ENCODE data around the gene CRYBA4. TPM values are rescaled to one million over a fixed set of nuclear protein-coding genes. Genes with fewer than 3 reads are reported as not detected.

Gene CRYBA4
- total RNA-seq, 6 experiments from 2014 or later = not detected

- Mint-ChIP-seq H3K27me3 (ENCODE audit: insufficient read depth) (peaks cover 5% of the 10 kb centered on the region; the same call in 1 of the 2 replicates), H3K4me3 (no peak overlapping the region), H3K36me3 (ENCODE audit: low read depth) (no peaks in the 10 kb centered on the region), H3K9me3 (no peaks in the 10 kb centered on the region), H3K27ac (no peak overlapping the region), H3K4me1 (ENCODE audit: low read depth) (peaks cover 14% of the 10 kb centered on the region)
- DNase-seq = no peak
- no peak for TF ChIP-seq CTCF (IDR thresholded peaks at IDR 0.05)
Observed at GRCh38 chr22:26619510-26619909, 2.3 kb upstream of the CRYBA4 start.

GRCh38 chr22:26620197-26620596 lies 1.6 kb upstream of the CRYBA4 start:
- H3K4me3 Mint-ChIP-seq = no peak overlapping the region
- H3K36me3 Mint-ChIP-seq (ENCODE audit: low read depth) = no peaks in the 10 kb centered on the region
- peaks cover 14% of the 10 kb centered on the region for H3K4me1 Mint-ChIP-seq (ENCODE audit: low read depth)
- H3K9me3 Mint-ChIP-seq = no peaks in the 10 kb centered on the region
- H3K27ac Mint-ChIP-seq = no peak overlapping the region
- no peak for DNase-seq
- TF ChIP-seq CTCF (IDR thresholded peaks at IDR 0.05) = no peak
- peaks cover 8% of the 10 kb centered on the region for H3K27me3 Mint-ChIP-seq (ENCODE audit: insufficient read depth)

GRCh38 chr22:26623984-26624383 lies 2.2 kb downstream of the CRYBA4 start:
- no peak for TF ChIP-seq CTCF (IDR thresholded peaks at IDR 0.05)
- H3K4me3 Mint-ChIP-seq = no peak overlapping the region
- DNase-seq = no peak
- H3K27ac Mint-ChIP-seq = no peak overlapping the region
- H3K36me3 Mint-ChIP-seq (ENCODE audit: low read depth) = no peaks in the 10 kb centered on the region
- peaks cover 15% of the 10 kb centered on the region for H3K27me3 Mint-ChIP-seq (ENCODE audit: insufficient read depth)
- H3K9me3 Mint-ChIP-seq = no peaks in the 10 kb centered on the region
- 0 out of 2 replicates have a peak, but pooled peaks cover 5% of the 10 kb centered on the region for H3K4me1 Mint-ChIP-seq (ENCODE audit: low read depth)

GRCh38 chr22:26624803-26625202 lies 3.0 kb downstream of the CRYBA4 start:
- TF ChIP-seq CTCF (IDR thresholded peaks at IDR 0.05) = no peak
- peaks cover 15% of the 10 kb centered on the region for H3K27me3 Mint-ChIP-seq (ENCODE audit: insufficient read depth)
- DNase-seq = no peak
- H3K27ac Mint-ChIP-seq = no peak overlapping the region
- H3K9me3 Mint-ChIP-seq = no peaks in the 10 kb centered on the region
- no peak overlapping the region for H3K4me3 Mint-ChIP-seq
- no peaks in the 10 kb centered on the region for H3K36me3 Mint-ChIP-seq (ENCODE audit: low read depth)
- H3K4me1 Mint-ChIP-seq (ENCODE audit: low read depth) = 0 out of 2 replicates have a peak, but pooled peaks cover 5% of the 10 kb centered on the region

GRCh38 chr22:26629988-26630761 lies 8.4 kb downstream of the CRYBA4 start:
- no peaks in the 10 kb centered on the region for H3K36me3 Mint-ChIP-seq (ENCODE audit: low read depth)

More at GRCh38 chr22:26629988-26630761, 8.4 kb downstream of the CRYBA4 start:
- Mint-ChIP-seq H3K9me3 (no peaks in the 10 kb centered on the region), H3K4me3 (no peak overlapping the region), H3K27ac (no peak overlapping the region), H3K27me3 (ENCODE audit: insufficient read depth) (peaks cover 15% of the 10 kb centered on the region), H3K4me1 (ENCODE audit: low read depth) (peaks cover 6% of the 10 kb centered on the region)
- no peak for TF ChIP-seq CTCF (IDR thresholded peaks at IDR 0.05)
- DNase-seq = no peak
